Fibroblast of pulmonary artery (primary cell): Measurements from ENCODE around the gene DMRTA1.

ENCODE experiments used
- DNase-seq: peaks from one replicate; pipeline ENCODE4 v3.0.0-alpha.2; 2010; ENCODE audit warnings: low read depth
- H3K4me3 ChIP-seq: replicated peaks from 2 replicates; pipeline ENCODE4 v1.5.1; 2011; ENCODE audit warnings: low read depth, mild to moderate bottlenecking, control low read depth, low read length, moderate library complexity
- CTCF ChIP-seq: IDR thresholded peaks from 2 replicates; pipeline ENCODE4 v1.5.1; 2011; ENCODE audit warnings: mild to moderate bottlenecking, control low read depth, low read length, inconsistent platforms; ENCODE audit errors: missing control alignments

DMRTA1 gene

DNA sequence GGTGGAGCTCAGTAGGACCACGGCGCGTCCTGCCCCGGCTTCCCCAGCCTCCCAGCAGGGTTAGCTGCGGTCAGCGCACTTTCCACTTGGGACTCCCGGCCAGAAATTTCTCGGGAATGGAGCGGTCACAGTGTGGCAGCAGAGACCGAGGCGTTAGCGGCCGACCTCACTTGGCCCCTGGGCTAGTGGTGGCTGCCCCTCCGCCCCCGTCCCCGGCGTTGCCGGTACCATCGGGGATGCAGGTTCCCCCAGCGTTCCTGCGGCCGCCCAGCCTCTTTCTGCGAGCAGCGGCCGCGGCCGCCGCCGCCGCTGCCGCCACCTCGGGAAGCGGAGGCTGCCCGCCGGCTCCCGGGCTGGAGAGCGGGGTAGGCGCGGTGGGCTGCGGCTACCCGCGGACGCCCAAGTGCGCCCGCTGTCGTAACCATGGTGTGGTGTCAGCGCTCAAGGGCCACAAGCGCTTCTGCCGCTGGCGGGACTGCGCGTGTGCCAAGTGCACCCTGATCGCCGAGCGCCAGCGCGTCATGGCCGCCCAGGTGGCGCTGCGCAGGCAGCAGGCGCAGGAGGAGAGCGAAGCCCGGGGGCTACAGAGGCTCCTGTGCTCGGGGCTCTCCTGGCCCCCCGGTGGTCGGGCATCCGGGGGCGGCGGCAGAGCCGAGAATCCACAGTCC, 460 bp downstream of the DMRTA1 start:
- DNase-seq: peak; percentile 33
- H3K4me3 ChIP-seq: peak overlapping the region; percentile 58
- no peak for TF ChIP-seq CTCF

DNA sequence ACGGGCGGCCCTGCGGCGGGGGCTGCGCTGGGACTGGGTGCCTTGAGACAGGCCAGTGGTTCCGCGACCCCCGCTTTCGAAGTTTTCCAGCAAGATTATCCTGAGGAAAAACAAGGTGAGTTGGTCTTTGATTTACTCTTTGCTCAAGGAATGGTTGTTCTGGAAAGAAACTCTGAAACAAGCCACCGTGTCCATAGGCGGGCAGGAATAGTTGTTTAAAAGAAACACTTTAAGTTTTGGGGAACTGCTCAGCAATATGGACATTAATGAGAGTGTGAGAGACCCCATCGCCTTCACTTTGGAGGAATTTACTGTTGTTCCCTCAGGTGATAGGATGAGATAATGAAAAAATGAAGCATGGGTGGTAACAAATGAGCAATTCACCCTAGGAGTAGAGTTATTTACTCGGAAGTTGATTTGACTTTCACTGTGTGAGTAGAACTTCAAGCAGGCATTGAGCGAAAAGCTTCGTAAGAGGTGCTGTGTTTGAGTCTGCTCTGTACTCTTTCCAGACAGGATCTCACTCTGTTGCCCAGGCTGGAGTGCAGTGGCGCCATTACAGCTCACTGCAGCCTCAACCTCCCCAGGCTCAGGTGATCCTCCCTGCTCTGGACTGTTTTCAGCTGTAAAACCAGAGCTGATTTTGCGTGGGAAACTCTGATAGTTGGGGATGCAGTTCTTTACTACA, 1.1 kb downstream of the DMRTA1 start:
- H3K4me3 ChIP-seq: peak overlapping the region; percentile 58
- no peak for TF ChIP-seq CTCF
- DNase-seq: no peak

DNA sequence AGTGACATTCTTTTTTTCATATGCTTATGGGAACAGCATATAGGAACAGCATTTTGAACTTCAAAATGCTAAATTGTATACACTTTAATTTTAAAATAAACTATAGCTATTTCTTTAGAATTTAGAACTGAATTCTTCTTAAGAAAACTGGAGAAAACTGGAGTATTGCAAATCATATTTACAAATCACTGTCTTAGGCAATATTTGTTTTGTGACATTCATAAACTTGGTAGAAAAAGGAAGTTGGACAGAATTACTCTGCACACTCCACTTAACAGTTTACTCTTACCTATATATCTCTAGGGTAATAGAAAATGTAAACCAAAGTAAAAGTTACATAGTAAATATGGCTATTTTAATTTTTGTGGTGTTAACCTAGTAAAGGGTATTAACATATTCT, 3.1 kb downstream of the DMRTA1 start:
- DNase-seq: no peak
- no peak overlapping the region for H3K4me3 ChIP-seq
- no peak for TF ChIP-seq CTCF

GRCh38 chr9:22452415-22453010, 5.9 kb downstream of the DMRTA1 start:
- no peak overlapping the region for H3K4me3 ChIP-seq
- peak; percentile 61 for DNase-seq
- TF ChIP-seq CTCF: peak; percentile 74

GRCh38 chr9:22454016-22454415, 7.4 kb downstream of the DMRTA1 start:
- no peak for TF ChIP-seq CTCF
- DNase-seq: no peak
- no peak overlapping the region for H3K4me3 ChIP-seq

DNA sequence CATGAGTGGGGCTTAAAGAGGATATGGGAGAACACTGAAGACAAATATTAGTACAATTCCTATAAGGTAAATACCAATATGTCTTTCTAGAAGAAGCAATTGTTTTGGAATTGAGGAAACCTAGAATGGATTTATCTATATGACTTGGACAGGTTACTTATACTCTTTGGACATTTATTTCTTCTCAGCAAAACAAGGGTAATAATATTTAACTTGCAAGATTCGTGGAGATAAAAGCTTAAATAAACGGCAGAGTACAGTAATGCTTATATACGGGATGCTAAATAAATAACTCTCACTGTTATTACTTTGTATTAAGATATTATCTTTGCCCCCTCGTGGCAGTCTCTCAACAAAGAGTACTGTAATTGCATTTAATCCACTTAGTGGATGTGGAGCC, 8.6 kb downstream of the DMRTA1 start:
- H3K4me3 ChIP-seq: no peak overlapping the region
- no peak for TF ChIP-seq CTCF
- no peak for DNase-seq
